Neural crest cell (in vitro differentiated cells): ENCODE measurements around the gene HNRNPR. TPM values are rescaled to one million over a fixed set of nuclear protein-coding genes. Genes with fewer than 3 reads are reported as not detected.

Source experiments
- DNase-seq: peaks from one replicate; pipeline ENCODE4 v3.0.0; 2021; ENCODE audit warnings: low read depth, mixed read lengths, low spot score
- H3K27ac Mint-ChIP-seq: one replicate; pipeline ENCODE4 v1.8.0; 2021; ENCODE audit warnings: mild to moderate bottlenecking, mixed read lengths; ENCODE audit not compliant: unreplicated experiment
- H3K27me3 Mint-ChIP-seq: 2 replicates; pipeline ENCODE4 v1.8.0; 2021; ENCODE audit warnings: low read depth, mild to moderate bottlenecking, mixed read lengths
- H3K36me3 Mint-ChIP-seq: 2 replicates; pipeline ENCODE4 v1.8.0; 2021; ENCODE audit warnings: low read depth, mild to moderate bottlenecking, mixed read lengths
- H3K4me1 Mint-ChIP-seq: 2 replicates; pipeline ENCODE4 v1.8.0; 2021; ENCODE audit warnings: mixed read lengths
- H3K4me3 Mint-ChIP-seq: one replicate; pipeline ENCODE4 v1.8.0; 2021; ENCODE audit warnings: mild to moderate bottlenecking, mixed read lengths
- H3K9me3 Mint-ChIP-seq: 2 replicates; pipeline ENCODE4 v1.8.0; 2021; ENCODE audit warnings: mixed read lengths
- CTCF ChIP-seq: fragments of 200-600 bp; sonication (generic); conservative IDR thresholded peaks from 2 replicates; pipeline ENCODE4 v1.5.0; 2021; ENCODE audit warnings: antibody characterized with exemption, mild to moderate bottlenecking
- total RNA-seq: library from RNA; stranded (reverse); gene quantifications from 2 replicates; pipeline ENCODE4 v1.2.1, GENCODE V29; 2021

Gene HNRNPR
- total RNA-seq, 1 donor from 2014 or later, result 293 TPM

GRCh38 chr1:23291706-23292105 is 52.4 kb downstream of the HNRNPR start:
- H3K27ac Mint-ChIP-seq, result no peak overlapping the region
- DNase-seq, result no peak
- no peaks in the 10 kb centered on the region for H3K9me3 Mint-ChIP-seq
- H3K27me3 Mint-ChIP-seq, result no peaks in the 10 kb centered on the region
- H3K36me3 Mint-ChIP-seq, result peaks cover 3% of the 10 kb centered on the region
- H3K4me1 Mint-ChIP-seq, result no peaks in the 10 kb centered on the region
- no peak overlapping the region for H3K4me3 Mint-ChIP-seq
- TF ChIP-seq CTCF, result no peak

- H3K36me3 Mint-ChIP-seq, result peaks cover 5% of the 10 kb centered on the region
- no peak for TF ChIP-seq CTCF
- no peak overlapping the region for H3K27ac Mint-ChIP-seq
- no peak overlapping the region for H3K4me3 Mint-ChIP-seq
- H3K4me1 Mint-ChIP-seq, result no peaks in the 10 kb centered on the region
- H3K9me3 Mint-ChIP-seq, result no peaks in the 10 kb centered on the region
- no peaks in the 10 kb centered on the region for H3K27me3 Mint-ChIP-seq
- DNase-seq, result no peak
Observed at GRCh38 chr1:23290836-23291565, 53.1 kb downstream of the HNRNPR start.

- no peaks in the 10 kb centered on the region for H3K9me3 Mint-ChIP-seq
- no peak for DNase-seq
- no peak for TF ChIP-seq CTCF
- no peaks in the 10 kb centered on the region for H3K4me1 Mint-ChIP-seq
- H3K36me3 Mint-ChIP-seq, result peaks cover 15% of the 10 kb centered on the region
- no peaks in the 10 kb centered on the region for H3K27me3 Mint-ChIP-seq
- H3K27ac Mint-ChIP-seq, result no peak overlapping the region
- no peak overlapping the region for H3K4me3 Mint-ChIP-seq
Observed at GRCh38 chr1:23288671-23289070, 55.4 kb downstream of the HNRNPR start.

- DNase-seq, result no peak
- H3K4me3 Mint-ChIP-seq, result no peak overlapping the region
- H3K4me1 Mint-ChIP-seq, result no peaks in the 10 kb centered on the region
- H3K36me3 Mint-ChIP-seq, result peaks cover 15% of the 10 kb centered on the region
- H3K27ac Mint-ChIP-seq, result no peak overlapping the region
- no peaks in the 10 kb centered on the region for H3K9me3 Mint-ChIP-seq
- no peak for TF ChIP-seq CTCF
- no peaks in the 10 kb centered on the region for H3K27me3 Mint-ChIP-seq
Observed at GRCh38 chr1:23288201-23288600, 55.9 kb downstream of the HNRNPR start.

GRCh38 chr1:23286401-23286800 is 57.7 kb downstream of the HNRNPR start:
- no peak overlapping the region for H3K27ac Mint-ChIP-seq
- peaks cover 15% of the 10 kb centered on the region for H3K36me3 Mint-ChIP-seq

More at GRCh38 chr1:23286401-23286800, 57.7 kb downstream of the HNRNPR start:
- Mint-ChIP-seq H3K4me3 (no peak overlapping the region), H3K4me1 (no peaks in the 10 kb centered on the region), H3K9me3 (no peaks in the 10 kb centered on the region), H3K27me3 (no peaks in the 10 kb centered on the region)
- TF ChIP-seq CTCF, result no peak
- DNase-seq, result no peak
